Neural progenitor cell (in vitro differentiated cells): ENCODE measurements around the gene ZPLD1. TPM values are rescaled to one million over a fixed set of nuclear protein-coding genes. Genes with fewer than 3 reads are reported as not detected.

Experiments
- DNase-seq: peaks from one replicate; pipeline ENCODE4 v3.0.0-alpha.2; 2016; ENCODE audit warnings: low spot score
- H2AFZ ChIP-seq: fragments of 200-600 bp; sonication (generic); replicated peaks from 2 replicates; pipeline ENCODE4 v1.6.1; 2016; ENCODE audit warnings: antibody characterized with exemption
- H3F3A ChIP-seq: fragments of 200-600 bp; sonication (generic); 2 replicates; pipeline ENCODE4 v1.6.1; 2016; ENCODE audit warnings: antibody characterized with exemption, low read depth
- H3K27ac ChIP-seq: fragments of 200-600 bp; sonication (generic); 2 replicates; pipeline ENCODE4 v1.5.1; 2016; ENCODE audit warnings: mild to moderate bottlenecking
- H3K27me3 ChIP-seq: fragments of 200-600 bp; sonication (generic); 2 replicates; pipeline ENCODE4 v1.6.1; 2016; ENCODE audit warnings: mild to moderate bottlenecking, moderate library complexity
- H3K36me3 ChIP-seq: fragments of 200-600 bp; sonication (generic); 2 replicates; pipeline ENCODE4 v1.5.1; 2016
- H3K4me1 ChIP-seq: fragments of 200-600 bp; sonication (generic); 2 replicates; pipeline ENCODE4 v1.6.1; 2016; ENCODE audit warnings: mixed run types
- H3K4me2 ChIP-seq: fragments of 200-600 bp; sonication (generic); 2 replicates; pipeline ENCODE4 v1.6.1; 2016
- H3K4me3 ChIP-seq: fragments of 200-600 bp; sonication (generic); 2 replicates; pipeline ENCODE4 v1.5.1; 2016
- H3K79me2 ChIP-seq: fragments of 200-600 bp; sonication (generic); 2 replicates; pipeline ENCODE4 v1.6.1; 2016; ENCODE audit warnings: low read depth
- H3K9ac ChIP-seq: fragments of 200-600 bp; sonication (generic); 2 replicates; pipeline ENCODE4 v1.6.1; 2016
- H3K9me3 ChIP-seq: fragments of 200-600 bp; sonication (generic); 2 replicates; pipeline ENCODE4 v1.5.1; 2016; ENCODE audit warnings: low read depth
- H4K20me1 ChIP-seq: fragments of 200-600 bp; sonication (generic); 2 replicates; pipeline ENCODE4 v1.6.1; 2016; ENCODE audit warnings: low read depth
- H3K27ac Mint-ChIP-seq: 3 replicates; pipeline ENCODE4 v1.8.0; 2021; ENCODE audit warnings: mixed read lengths
- H3K27me3 Mint-ChIP-seq: 2 replicates; pipeline ENCODE4 v1.8.0; 2022; ENCODE audit warnings: low read depth, mild to moderate bottlenecking, inconsistent platforms, moderate library complexity, mixed read lengths; ENCODE audit not compliant: insufficient read depth
- H3K36me3 Mint-ChIP-seq: 3 replicates; pipeline ENCODE4 v1.8.0; 2021; ENCODE audit warnings: mixed read lengths
- H3K4me1 Mint-ChIP-seq: 3 replicates; pipeline ENCODE4 v1.8.0; 2021; ENCODE audit warnings: mixed read lengths
- H3K4me3 Mint-ChIP-seq: 3 replicates; pipeline ENCODE4 v1.8.0; 2021; ENCODE audit warnings: mild to moderate bottlenecking, moderate library complexity, mixed read lengths
- H3K9me3 Mint-ChIP-seq: 3 replicates; pipeline ENCODE4 v1.8.0; 2020; ENCODE audit warnings: mixed read lengths
- EZH2 ChIP-seq: fragments of 200-600 bp; sonication (generic); IDR thresholded peaks from 2 replicates; pipeline ENCODE4 v1.6.1; 2017; ENCODE audit warnings: antibody characterized with exemption, mild to moderate bottlenecking, moderate library complexity
- EZH2phosphoT487 ChIP-seq: fragments of 200-600 bp; sonication (generic); IDR thresholded peaks from 2 replicates; pipeline ENCODE4 v1.6.1; 2017; ENCODE audit warnings: antibody characterized with exemption
- total RNA-seq: library from RNA; depleted of rRNA; stranded (reverse); fragments of >200 nt; gene quantifications from 2 replicates; pipeline ENCODE4 v1.2.3, GENCODE V29; 2015; ENCODE audit warnings: low replicate concordance
- TF ChIP-seq, protein P1 (sequence below): fragments of 200-600 bp; sonication (generic); IDR thresholded peaks from 2 replicates; pipeline ENCODE4 v1.5.1; 2017; ENCODE audit warnings: antibody characterized with exemption, mild to moderate bottlenecking

Gene ZPLD1
- total RNA-seq, 1 donor from 2014 or later = 0.28 TPM

DNA sequence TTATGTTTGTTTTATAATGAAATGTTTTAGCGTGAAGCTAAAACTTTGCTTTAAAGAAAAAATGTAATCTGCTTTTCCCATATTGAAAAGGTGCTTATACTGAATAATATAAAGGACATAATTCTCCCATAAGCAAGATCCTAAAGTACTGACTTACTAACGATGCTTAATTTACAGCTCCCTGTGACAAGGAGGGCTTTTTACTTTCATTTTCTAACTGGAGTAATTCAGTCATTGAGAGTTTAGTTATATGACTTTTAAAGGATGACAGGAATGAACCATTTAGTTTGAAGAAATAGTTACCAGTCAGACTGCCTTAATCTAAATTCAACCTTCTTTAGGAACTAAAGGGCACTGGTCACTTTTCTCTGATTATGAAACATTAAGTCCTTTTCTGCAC lies 19.3 kb upstream of the ZPLD1 start:
- Mint-ChIP-seq H3K4me3 (no peak overlapping the region), H3K36me3 (no peaks in the 10 kb centered on the region), H3K27me3 (no peaks in the 10 kb centered on the region), H3K4me1 (no peaks in the 10 kb centered on the region), H3K27ac (no peak overlapping the region), H3K9me3 (no peaks in the 10 kb centered on the region)
- H2AFZ ChIP-seq = peak overlapping the region; percentile 52
- H3K9me3 ChIP-seq = no peaks in the 10 kb centered on the region
- DNase-seq = no peak
- no peak for TF ChIP-seq EZH2
- TF ChIP-seq, protein P1, sequence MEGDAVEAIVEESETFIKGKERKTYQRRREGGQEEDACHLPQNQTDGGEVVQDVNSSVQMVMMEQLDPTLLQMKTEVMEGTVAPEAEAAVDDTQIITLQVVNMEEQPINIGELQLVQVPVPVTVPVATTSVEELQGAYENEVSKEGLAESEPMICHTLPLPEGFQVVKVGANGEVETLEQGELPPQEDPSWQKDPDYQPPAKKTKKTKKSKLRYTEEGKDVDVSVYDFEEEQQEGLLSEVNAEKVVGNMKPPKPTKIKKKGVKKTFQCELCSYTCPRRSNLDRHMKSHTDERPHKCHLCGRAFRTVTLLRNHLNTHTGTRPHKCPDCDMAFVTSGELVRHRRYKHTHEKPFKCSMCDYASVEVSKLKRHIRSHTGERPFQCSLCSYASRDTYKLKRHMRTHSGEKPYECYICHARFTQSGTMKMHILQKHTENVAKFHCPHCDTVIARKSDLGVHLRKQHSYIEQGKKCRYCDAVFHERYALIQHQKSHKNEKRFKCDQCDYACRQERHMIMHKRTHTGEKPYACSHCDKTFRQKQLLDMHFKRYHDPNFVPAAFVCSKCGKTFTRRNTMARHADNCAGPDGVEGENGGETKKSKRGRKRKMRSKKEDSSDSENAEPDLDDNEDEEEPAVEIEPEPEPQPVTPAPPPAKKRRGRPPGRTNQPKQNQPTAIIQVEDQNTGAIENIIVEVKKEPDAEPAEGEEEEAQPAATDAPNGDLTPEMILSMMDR = no peak
- TF ChIP-seq EZH2phosphoT487 = no peak
- H3K9ac ChIP-seq = no peak overlapping the region
- no peak overlapping the region for H3K4me3 ChIP-seq
- H3K79me2 ChIP-seq = no peaks in the 10 kb centered on the region
- H3K4me2 ChIP-seq = no peak overlapping the region
- no peaks in the 10 kb centered on the region for H4K20me1 ChIP-seq
- H3F3A ChIP-seq = no peaks in the 10 kb centered on the region
- peaks cover 6% of the 10 kb centered on the region for H3K4me1 ChIP-seq
- no peak overlapping the region for H3K27ac ChIP-seq
- no peaks in the 10 kb centered on the region for H3K36me3 ChIP-seq
- no peaks in the 10 kb centered on the region for H3K27me3 ChIP-seq

DNA sequence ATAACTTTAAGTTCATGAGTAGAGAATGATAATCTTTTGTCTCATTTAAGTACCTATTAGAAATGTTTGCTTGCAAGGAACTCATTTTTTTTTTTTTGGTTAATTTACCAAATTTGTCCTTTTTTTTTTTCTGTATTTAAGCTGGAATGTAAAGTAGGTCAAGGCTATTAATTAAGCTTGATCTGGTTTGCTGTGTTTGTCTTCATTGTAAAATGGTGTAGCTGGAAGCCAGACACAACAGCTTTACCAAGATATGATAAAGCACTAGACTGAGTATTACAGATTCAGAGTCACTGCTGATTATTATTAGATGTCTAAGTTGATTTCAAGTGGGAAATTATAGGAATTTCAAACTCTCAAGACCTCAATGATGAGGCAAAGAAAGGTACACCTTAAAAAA lies 15.0 kb upstream of the ZPLD1 start:
- H3K4me3 ChIP-seq = no peak overlapping the region
- TF ChIP-seq, protein P1 = no peak
- TF ChIP-seq EZH2 = no peak
- TF ChIP-seq EZH2phosphoT487 = no peak
- H3K27ac ChIP-seq = no peak overlapping the region
- no peak overlapping the region for H3K4me3 Mint-ChIP-seq
- no peaks in the 10 kb centered on the region for H3K9me3 ChIP-seq
- DNase-seq = no peak
- no peak overlapping the region for H3K4me2 ChIP-seq
- no peaks in the 10 kb centered on the region for H3K27me3 ChIP-seq
- no peaks in the 10 kb centered on the region for H3K27me3 Mint-ChIP-seq
- no peaks in the 10 kb centered on the region for H3K36me3 ChIP-seq
- H3K79me2 ChIP-seq = no peaks in the 10 kb centered on the region
- no peak overlapping the region for H3K27ac Mint-ChIP-seq
- no peaks in the 10 kb centered on the region for H3K4me1 ChIP-seq
- H3K36me3 Mint-ChIP-seq = no peaks in the 10 kb centered on the region
- peak overlapping the region; percentile 15 for H2AFZ ChIP-seq
- H4K20me1 ChIP-seq = no peaks in the 10 kb centered on the region
- H3K9ac ChIP-seq = no peak overlapping the region
- no peaks in the 10 kb centered on the region for H3K4me1 Mint-ChIP-seq
- H3K9me3 Mint-ChIP-seq = no peaks in the 10 kb centered on the region
- H3F3A ChIP-seq = no peaks in the 10 kb centered on the region

DNA sequence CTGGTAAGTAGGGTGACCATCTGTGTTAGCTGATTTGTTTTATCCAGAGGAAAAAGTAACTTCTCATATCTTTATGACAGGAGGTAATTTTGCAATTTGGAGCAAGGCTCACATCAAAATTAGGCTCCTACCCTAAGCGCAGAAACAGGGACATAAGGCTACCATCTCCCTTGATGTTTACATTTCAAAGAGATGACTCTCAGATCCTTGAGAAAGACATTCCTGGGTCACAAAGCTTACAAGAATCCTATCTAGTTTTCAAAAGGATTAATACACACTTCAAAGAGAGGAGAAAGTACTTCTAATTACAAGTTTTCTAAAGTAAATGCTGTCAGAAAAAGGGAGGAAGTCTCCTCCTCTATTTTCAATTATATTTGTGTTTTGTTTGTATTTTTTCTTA lies 7.0 kb downstream of the ZPLD1 start:
- peaks cover 6% of the 10 kb centered on the region for H3K4me1 Mint-ChIP-seq
- H3K27me3 Mint-ChIP-seq = peaks cover 3% of the 10 kb centered on the region
- Histone ChIP-seq H3F3A (no peaks in the 10 kb centered on the region), H3K36me3 (no peaks in the 10 kb centered on the region), H3K9ac (no peak overlapping the region), H2AFZ (peak overlapping the region; percentile 7), H3K4me2 (peak overlapping the region; percentile 19), H4K20me1 (no peaks in the 10 kb centered on the region), H3K27ac (no peak overlapping the region), H3K4me1 (peaks cover 45% of the 10 kb centered on the region), H3K27me3 (no peaks in the 10 kb centered on the region), H3K4me3 (no peak overlapping the region), H3K9me3 (no peaks in the 10 kb centered on the region), H3K79me2 (no peaks in the 10 kb centered on the region)
- H3K9me3 Mint-ChIP-seq = no peaks in the 10 kb centered on the region
- H3K36me3 Mint-ChIP-seq = no peaks in the 10 kb centered on the region
- DNase-seq = peak; percentile 16
- no peak overlapping the region for H3K27ac Mint-ChIP-seq
- TF ChIP-seq, protein P1 = no peak
- TF ChIP-seq EZH2phosphoT487 (no peak), EZH2 (no peak)
- no peak overlapping the region for H3K4me3 Mint-ChIP-seq
